Measurements from ENCODE around the gene ODAD2. TPM values are rescaled to one million over a fixed set of nuclear protein-coding genes. Genes with fewer than 3 reads are reported as not detected.

The ODAD2 gene
- polyA plus RNA-seq, 1 donor from 2014 or later: not detected

- Histone ChIP-seq H3K36me3 (ENCODE audit: insufficient read depth, low read length) (no peaks in the 10 kb centered on the region), H3K9ac (ENCODE audit: low read length) (no peak overlapping the region), H3K4me2 (ENCODE audit: low read length) (peak overlapping the region; percentile 41), H2AFZ (ENCODE audit: low read depth, low read length) (no peak overlapping the region), H3K27ac (ENCODE audit: low read length) (no peak overlapping the region), H3K79me2 (replicated peaks; ENCODE audit: insufficient read depth, low read length) (no peaks in the 10 kb centered on the region), H4K20me1 (ENCODE audit: insufficient read depth) (no peaks in the 10 kb centered on the region), H3K9me2 (ENCODE audit: insufficient read depth, low read length) (no peaks in the 10 kb centered on the region), H3K27me3 (ENCODE audit: insufficient read depth, low read depth, low read length) (peaks cover 60% of the 10 kb centered on the region), H3F3A (ENCODE audit: insufficient read depth, low read length, poor library complexity, severe bottlenecking) (no peaks in the 10 kb centered on the region), H3K4me3 (ENCODE audit: low read length) (peak overlapping the region; percentile 53), H3K9me3 (ENCODE audit: low read length) (no peaks in the 10 kb centered on the region)
- TF ChIP-seq EP300 (conservative IDR thresholded peaks at IDR 0.05; ENCODE audit: poor library complexity, severe bottlenecking) (peak; percentile 53), POLR2AphosphoS5 (IDR thresholded peaks at IDR 0.05) (peak; percentile 83), MXI1 (conservative IDR thresholded peaks at IDR 0.05; ENCODE audit: poor library complexity, severe bottlenecking) (no peak)
Observed at GRCh38 chr10:27857616-27858015, 141.3 kb downstream of the ODAD2 start.

- H3K9ac ChIP-seq (ENCODE audit: low read length): no peak overlapping the region
- H3K4me2 ChIP-seq (ENCODE audit: low read length): no peak overlapping the region
- no peak overlapping the region for H2AFZ ChIP-seq (ENCODE audit: low read depth, low read length)
- H3K27ac ChIP-seq (ENCODE audit: low read length): no peak overlapping the region
- H3K9me3 ChIP-seq (ENCODE audit: low read length): no peaks in the 10 kb centered on the region
- no peaks in the 10 kb centered on the region for H4K20me1 ChIP-seq (ENCODE audit: insufficient read depth)
- no peak for TF ChIP-seq EP300 (conservative IDR thresholded peaks at IDR 0.05; ENCODE audit: poor library complexity, severe bottlenecking)
- H3K36me3 ChIP-seq (ENCODE audit: insufficient read depth, low read length): no peaks in the 10 kb centered on the region
- H3K9me2 ChIP-seq (ENCODE audit: insufficient read depth, low read length): no peaks in the 10 kb centered on the region
- no peaks in the 10 kb centered on the region for H3K27me3 ChIP-seq (ENCODE audit: insufficient read depth, low read depth, low read length)
- H3K4me3 ChIP-seq (ENCODE audit: low read length): no peak overlapping the region
- no peaks in the 10 kb centered on the region for H3K79me2 ChIP-seq (replicated peaks; ENCODE audit: insufficient read depth, low read length)
- H3F3A ChIP-seq (ENCODE audit: insufficient read depth, low read length, poor library complexity, severe bottlenecking): no peaks in the 10 kb centered on the region
Observed at GRCh38 chr10:27844223-27844622, 154.7 kb downstream of the ODAD2 start.

DNA sequence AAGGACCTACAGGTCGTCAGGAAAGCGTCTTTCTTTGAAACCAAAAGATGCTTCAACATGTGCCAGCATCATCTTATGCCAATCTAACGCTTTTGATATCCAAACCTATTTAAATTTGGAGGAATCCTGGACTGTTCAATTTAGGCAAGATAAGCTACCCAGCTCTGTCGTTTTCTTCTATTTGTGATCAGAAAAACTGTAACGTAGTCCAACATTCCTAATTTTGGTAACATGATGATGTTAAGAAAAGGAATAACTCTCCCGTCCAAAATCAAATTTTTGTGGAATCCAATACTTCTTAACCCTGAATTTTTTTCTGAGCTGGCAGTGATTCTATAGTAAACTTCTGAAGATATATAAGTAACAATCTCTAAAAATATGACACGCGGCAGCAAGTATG, 160.0 kb downstream of the ODAD2 start:
- Histone ChIP-seq H3K36me3 (ENCODE audit: insufficient read depth, low read length) (no peaks in the 10 kb centered on the region), H4K20me1 (ENCODE audit: insufficient read depth) (no peaks in the 10 kb centered on the region), H3K27me3 (ENCODE audit: insufficient read depth, low read depth, low read length) (no peaks in the 10 kb centered on the region), H3K4me2 (ENCODE audit: low read length) (no peak overlapping the region), H3K9me2 (ENCODE audit: insufficient read depth, low read length) (no peaks in the 10 kb centered on the region), H3K79me2 (replicated peaks; ENCODE audit: insufficient read depth, low read length) (no peaks in the 10 kb centered on the region), H3K9me3 (ENCODE audit: low read length) (no peaks in the 10 kb centered on the region), H2AFZ (ENCODE audit: low read depth, low read length) (no peak overlapping the region), H3K27ac (ENCODE audit: low read length) (no peak overlapping the region), H3K9ac (ENCODE audit: low read length) (no peak overlapping the region), H3K4me3 (ENCODE audit: low read length) (no peak overlapping the region), H3F3A (ENCODE audit: insufficient read depth, low read length, poor library complexity, severe bottlenecking) (no peaks in the 10 kb centered on the region)
- TF ChIP-seq POLR2AphosphoS5 (IDR thresholded peaks at IDR 0.05): no peak
- TF ChIP-seq EP300 (conservative IDR thresholded peaks at IDR 0.05; ENCODE audit: poor library complexity, severe bottlenecking): no peak

DNA sequence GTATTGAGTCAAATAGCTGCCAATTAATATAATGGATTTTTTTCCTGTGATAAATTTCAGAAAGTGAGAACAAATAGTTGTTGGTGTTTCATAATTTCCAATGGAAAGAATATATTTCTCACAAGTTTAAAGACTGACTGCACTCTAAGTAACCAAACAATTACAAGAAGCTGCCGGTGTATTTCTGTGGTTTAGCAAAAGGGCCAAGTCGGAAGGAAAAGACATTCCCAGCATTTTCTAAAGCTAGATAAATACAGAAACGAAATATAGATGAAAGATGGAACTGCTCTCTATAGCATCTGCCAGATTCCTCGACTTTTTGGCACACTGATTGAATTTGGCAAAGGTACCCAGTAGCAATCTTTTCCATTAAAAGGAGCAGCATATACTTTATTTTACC, 160.5 kb downstream of the ODAD2 start:
- Histone ChIP-seq H3K9ac (ENCODE audit: low read length) (no peak overlapping the region), H3K4me2 (ENCODE audit: low read length) (no peak overlapping the region), H3K27me3 (ENCODE audit: insufficient read depth, low read depth, low read length) (no peaks in the 10 kb centered on the region), H3K27ac (ENCODE audit: low read length) (no peak overlapping the region), H3K9me2 (ENCODE audit: insufficient read depth, low read length) (no peaks in the 10 kb centered on the region), H3K9me3 (ENCODE audit: low read length) (no peaks in the 10 kb centered on the region), H2AFZ (ENCODE audit: low read depth, low read length) (no peak overlapping the region), H3K36me3 (ENCODE audit: insufficient read depth, low read length) (no peaks in the 10 kb centered on the region), H3K79me2 (replicated peaks; ENCODE audit: insufficient read depth, low read length) (no peaks in the 10 kb centered on the region), H3F3A (ENCODE audit: insufficient read depth, low read length, poor library complexity, severe bottlenecking) (no peaks in the 10 kb centered on the region), H3K4me3 (ENCODE audit: low read length) (no peak overlapping the region), H4K20me1 (ENCODE audit: insufficient read depth) (no peaks in the 10 kb centered on the region)
- TF ChIP-seq EZH2 (IDR thresholded peaks at IDR 0.05; ENCODE audit: borderline replicate concordance, insufficient read depth, low read length, poor library complexity, severe bottlenecking) (no peak), SMC3 (conservative IDR thresholded peaks at IDR 0.05; ENCODE audit: poor library complexity) (no peak), RAD21 (conservative IDR thresholded peaks at IDR 0.05) (no peak), TAF1 (IDR thresholded peaks at IDR 0.05; ENCODE audit: low read depth) (no peak), EP300 (conservative IDR thresholded peaks at IDR 0.05; ENCODE audit: poor library complexity, severe bottlenecking) (no peak), CTCF (IDR thresholded peaks at IDR 0.05; ENCODE audit: poor library complexity, severe bottlenecking) (no peak), POLR2AphosphoS5 (IDR thresholded peaks at IDR 0.05) (no peak), MXI1 (conservative IDR thresholded peaks at IDR 0.05; ENCODE audit: poor library complexity, severe bottlenecking) (no peak)
- TF ChIP-seq, protein P1, sequence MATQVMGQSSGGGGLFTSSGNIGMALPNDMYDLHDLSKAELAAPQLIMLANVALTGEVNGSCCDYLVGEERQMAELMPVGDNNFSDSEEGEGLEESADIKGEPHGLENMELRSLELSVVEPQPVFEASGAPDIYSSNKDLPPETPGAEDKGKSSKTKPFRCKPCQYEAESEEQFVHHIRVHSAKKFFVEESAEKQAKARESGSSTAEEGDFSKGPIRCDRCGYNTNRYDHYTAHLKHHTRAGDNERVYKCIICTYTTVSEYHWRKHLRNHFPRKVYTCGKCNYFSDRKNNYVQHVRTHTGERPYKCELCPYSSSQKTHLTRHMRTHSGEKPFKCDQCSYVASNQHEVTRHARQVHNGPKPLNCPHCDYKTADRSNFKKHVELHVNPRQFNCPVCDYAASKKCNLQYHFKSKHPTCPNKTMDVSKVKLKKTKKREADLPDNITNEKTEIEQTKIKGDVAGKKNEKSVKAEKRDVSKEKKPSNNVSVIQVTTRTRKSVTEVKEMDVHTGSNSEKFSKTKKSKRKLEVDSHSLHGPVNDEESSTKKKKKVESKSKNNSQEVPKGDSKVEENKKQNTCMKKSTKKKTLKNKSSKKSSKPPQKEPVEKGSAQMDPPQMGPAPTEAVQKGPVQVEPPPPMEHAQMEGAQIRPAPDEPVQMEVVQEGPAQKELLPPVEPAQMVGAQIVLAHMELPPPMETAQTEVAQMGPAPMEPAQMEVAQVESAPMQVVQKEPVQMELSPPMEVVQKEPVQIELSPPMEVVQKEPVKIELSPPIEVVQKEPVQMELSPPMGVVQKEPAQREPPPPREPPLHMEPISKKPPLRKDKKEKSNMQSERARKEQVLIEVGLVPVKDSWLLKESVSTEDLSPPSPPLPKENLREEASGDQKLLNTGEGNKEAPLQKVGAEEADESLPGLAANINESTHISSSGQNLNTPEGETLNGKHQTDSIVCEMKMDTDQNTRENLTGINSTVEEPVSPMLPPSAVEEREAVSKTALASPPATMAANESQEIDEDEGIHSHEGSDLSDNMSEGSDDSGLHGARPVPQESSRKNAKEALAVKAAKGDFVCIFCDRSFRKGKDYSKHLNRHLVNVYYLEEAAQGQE (IDR thresholded peaks at IDR 0.05; ENCODE audit: borderline replicate concordance): no peak
